ENCODE results near the gene TMEM132D.
"Not testable (repeated sequence)": the region's sequence is repeated elsewhere in the genome, so short reads cannot be mapped to it uniquely, and the experiment has no call there.

Gene TMEM132D

GRCh38 chr12:129237881-129238280 lies 665.9 kb downstream of the TMEM132D start:
- no peak for DNase-seq (ENCODE audit: low read depth)

- no peak for DNase-seq (ENCODE audit: low read depth)
These were observed 669.6 kb downstream of the TMEM132D start for GRCh38 chr12:129234209-129234608.

- no peak for DNase-seq (ENCODE audit: low read depth)
These were observed 672.3 kb downstream of the TMEM132D start for GRCh38 chr12:129231491-129231890.

- no peak for DNase-seq (ENCODE audit: low read depth)
These were observed 672.8 kb downstream of the TMEM132D start for GRCh38 chr12:129230995-129231394.

GRCh38 chr12:129226851-129227250 lies 677.0 kb downstream of the TMEM132D start:
- DNase-seq (ENCODE audit: low read depth): no peak

GRCh38 chr12:129226005-129226404 lies 677.8 kb downstream of the TMEM132D start:
- DNase-seq (ENCODE audit: low read depth): no peak

GRCh38 chr12:129215556-129215955 lies 688.3 kb downstream of the TMEM132D start:
- DNase-seq (ENCODE audit: low read depth): no peak

GRCh38 chr12:129213551-129213950 lies 690.3 kb downstream of the TMEM132D start:
- no peak for DNase-seq (ENCODE audit: low read depth)

GRCh38 chr12:129211862-129212630 lies 691.8 kb downstream of the TMEM132D start:
- DNase-seq (ENCODE audit: low read depth): no peak

- DNase-seq (ENCODE audit: low read depth): no peak
These were observed 695.3 kb downstream of the TMEM132D start for GRCh38 chr12:129208566-129208965.

GRCh38 chr12:129207084-129207483 lies 696.7 kb downstream of the TMEM132D start:
- DNase-seq (ENCODE audit: low read depth): no peak

GRCh38 chr12:129203456-129203855 lies 700.4 kb downstream of the TMEM132D start:
- no peak for DNase-seq (ENCODE audit: low read depth)

GRCh38 chr12:129202109-129202814 lies 701.6 kb downstream of the TMEM132D start:
- no peak for DNase-seq (ENCODE audit: low read depth)

GRCh38 chr12:129201029-129201428 lies 702.8 kb downstream of the TMEM132D start:
- no peak for DNase-seq (ENCODE audit: low read depth)

GRCh38 chr12:129200576-129200975 lies 703.2 kb downstream of the TMEM132D start:
- DNase-seq (ENCODE audit: low read depth): no peak

GRCh38 chr12:129196927-129197326 lies 706.9 kb downstream of the TMEM132D start:
- no peak for DNase-seq (ENCODE audit: low read depth)

GRCh38 chr12:129195081-129195480 lies 708.7 kb downstream of the TMEM132D start:
- DNase-seq (ENCODE audit: low read depth): no peak

- DNase-seq (ENCODE audit: low read depth): no peak
These were observed 710.5 kb downstream of the TMEM132D start for GRCh38 chr12:129193263-129193871.

GRCh38 chr12:129190827-129191226 lies 713.0 kb downstream of the TMEM132D start:
- no peak for DNase-seq (ENCODE audit: low read depth)

GRCh38 chr12:129189879-129190278 lies 713.9 kb downstream of the TMEM132D start:
- DNase-seq (ENCODE audit: low read depth): not testable (repeated sequence)

GRCh38 chr12:129186952-129187351 lies 716.9 kb downstream of the TMEM132D start:
- DNase-seq (ENCODE audit: low read depth): no peak

GRCh38 chr12:129185855-129186254 lies 718.0 kb downstream of the TMEM132D start:
- no peak for DNase-seq (ENCODE audit: low read depth)
